Right lobe of liver (tissue), 4 donors: ENCODE results near the gene HS3ST2.

Experiments used
- POLR2A ChIP-seq: fragments of 450-650 bp; IDR thresholded peaks from one replicate; pipeline ENCODE4 v1.6.1; 2017; ENCODE audit warnings: antibody characterized with exemption, mild to moderate bottlenecking
- TF ChIP-seq, protein P1 (sequence below), 4 donors: fragments of 200-600 bp in 3 of 4; fragments of 450-650 bp in 1 of 4; IDR thresholded peaks; one replicate each; pipeline versions ENCODE4 v1.5.1 to v1.8.0; 2016 to 2022; ENCODE audit warnings: antibody characterized with exemption in 4 of 4, mild to moderate bottlenecking in 2 of 4
- donor health status: DM: no; HTN: no; CAD: no.
- donor health status: DM: no; HTN: no; CAD: no.
- donor health status: DM: no; HTN: yes; CAD: no.

DNA sequence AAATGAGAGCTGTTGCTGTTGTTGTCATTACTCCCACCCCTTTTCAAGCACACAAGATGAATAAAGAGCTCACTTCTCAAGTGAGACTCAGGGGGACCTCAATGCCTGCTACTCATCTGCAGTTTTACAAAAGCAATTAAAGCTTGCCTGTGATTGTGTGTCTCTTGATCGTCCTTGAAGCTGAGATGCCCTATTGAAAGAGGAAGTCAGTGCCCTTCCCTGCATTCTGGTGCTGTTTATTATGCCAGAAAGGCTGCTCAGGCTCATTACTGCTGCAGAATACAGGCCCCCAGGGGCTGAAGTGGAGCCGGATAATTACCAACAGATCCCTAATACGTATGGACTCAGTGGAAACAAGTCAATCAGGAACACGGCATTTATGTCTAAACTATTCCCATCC lies 147.2 kb downstream of the HS3ST2 start:
- TF ChIP-seq, protein P1, sequence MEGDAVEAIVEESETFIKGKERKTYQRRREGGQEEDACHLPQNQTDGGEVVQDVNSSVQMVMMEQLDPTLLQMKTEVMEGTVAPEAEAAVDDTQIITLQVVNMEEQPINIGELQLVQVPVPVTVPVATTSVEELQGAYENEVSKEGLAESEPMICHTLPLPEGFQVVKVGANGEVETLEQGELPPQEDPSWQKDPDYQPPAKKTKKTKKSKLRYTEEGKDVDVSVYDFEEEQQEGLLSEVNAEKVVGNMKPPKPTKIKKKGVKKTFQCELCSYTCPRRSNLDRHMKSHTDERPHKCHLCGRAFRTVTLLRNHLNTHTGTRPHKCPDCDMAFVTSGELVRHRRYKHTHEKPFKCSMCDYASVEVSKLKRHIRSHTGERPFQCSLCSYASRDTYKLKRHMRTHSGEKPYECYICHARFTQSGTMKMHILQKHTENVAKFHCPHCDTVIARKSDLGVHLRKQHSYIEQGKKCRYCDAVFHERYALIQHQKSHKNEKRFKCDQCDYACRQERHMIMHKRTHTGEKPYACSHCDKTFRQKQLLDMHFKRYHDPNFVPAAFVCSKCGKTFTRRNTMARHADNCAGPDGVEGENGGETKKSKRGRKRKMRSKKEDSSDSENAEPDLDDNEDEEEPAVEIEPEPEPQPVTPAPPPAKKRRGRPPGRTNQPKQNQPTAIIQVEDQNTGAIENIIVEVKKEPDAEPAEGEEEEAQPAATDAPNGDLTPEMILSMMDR (IDR thresholded peaks at IDR 0.05): no peak
- TF ChIP-seq POLR2A: no peak
